ENCODE measurements around the gene SLC39A11.
"Not testable (repeated sequence)": the region's sequence is repeated elsewhere in the genome, so short reads cannot be mapped to it uniquely, and the experiment has no call there.

DNA sequence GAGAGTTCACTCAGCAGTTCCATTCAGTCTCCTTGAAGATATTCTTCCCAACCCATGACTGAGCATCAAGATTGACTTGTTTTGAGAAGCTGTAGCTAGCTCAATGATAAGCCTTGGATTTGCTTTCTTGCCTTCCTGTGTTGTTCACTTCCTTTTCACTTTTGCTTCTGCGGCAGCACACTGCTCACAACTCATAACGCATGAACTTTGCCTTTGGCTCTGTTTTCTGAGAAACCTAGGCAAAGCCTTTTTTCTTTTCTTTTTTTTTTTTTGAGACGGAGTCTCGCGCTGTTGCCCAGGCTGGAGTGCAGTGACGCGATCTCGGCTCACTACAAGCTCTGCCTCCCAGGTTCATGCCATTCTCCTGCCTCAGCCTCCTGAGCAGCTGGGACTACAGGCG, 383.8 kb downstream of the SLC39A11 start:
- TF ChIP-seq, protein P1, sequence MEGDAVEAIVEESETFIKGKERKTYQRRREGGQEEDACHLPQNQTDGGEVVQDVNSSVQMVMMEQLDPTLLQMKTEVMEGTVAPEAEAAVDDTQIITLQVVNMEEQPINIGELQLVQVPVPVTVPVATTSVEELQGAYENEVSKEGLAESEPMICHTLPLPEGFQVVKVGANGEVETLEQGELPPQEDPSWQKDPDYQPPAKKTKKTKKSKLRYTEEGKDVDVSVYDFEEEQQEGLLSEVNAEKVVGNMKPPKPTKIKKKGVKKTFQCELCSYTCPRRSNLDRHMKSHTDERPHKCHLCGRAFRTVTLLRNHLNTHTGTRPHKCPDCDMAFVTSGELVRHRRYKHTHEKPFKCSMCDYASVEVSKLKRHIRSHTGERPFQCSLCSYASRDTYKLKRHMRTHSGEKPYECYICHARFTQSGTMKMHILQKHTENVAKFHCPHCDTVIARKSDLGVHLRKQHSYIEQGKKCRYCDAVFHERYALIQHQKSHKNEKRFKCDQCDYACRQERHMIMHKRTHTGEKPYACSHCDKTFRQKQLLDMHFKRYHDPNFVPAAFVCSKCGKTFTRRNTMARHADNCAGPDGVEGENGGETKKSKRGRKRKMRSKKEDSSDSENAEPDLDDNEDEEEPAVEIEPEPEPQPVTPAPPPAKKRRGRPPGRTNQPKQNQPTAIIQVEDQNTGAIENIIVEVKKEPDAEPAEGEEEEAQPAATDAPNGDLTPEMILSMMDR (conservative IDR thresholded peaks at IDR 0.05 in 1 of 2, IDR thresholded peaks at IDR 0.05 in 1 of 2; ENCODE audit: low read depth in 1 of 2, low read length in 2 of 2) = not testable (repeated sequence)
- not testable (repeated sequence) for TF ChIP-seq EZH2 (IDR thresholded peaks at IDR 0.05; ENCODE audit: low read length, missing control alignments)

Measured in fibroblast of lung (primary cell).